Measurements from ENCODE around the gene CHRNB4. TPM values are rescaled to one million over a fixed set of nuclear protein-coding genes. Genes with fewer than 3 reads are reported as not detected.

The CHRNB4 gene, protein sequence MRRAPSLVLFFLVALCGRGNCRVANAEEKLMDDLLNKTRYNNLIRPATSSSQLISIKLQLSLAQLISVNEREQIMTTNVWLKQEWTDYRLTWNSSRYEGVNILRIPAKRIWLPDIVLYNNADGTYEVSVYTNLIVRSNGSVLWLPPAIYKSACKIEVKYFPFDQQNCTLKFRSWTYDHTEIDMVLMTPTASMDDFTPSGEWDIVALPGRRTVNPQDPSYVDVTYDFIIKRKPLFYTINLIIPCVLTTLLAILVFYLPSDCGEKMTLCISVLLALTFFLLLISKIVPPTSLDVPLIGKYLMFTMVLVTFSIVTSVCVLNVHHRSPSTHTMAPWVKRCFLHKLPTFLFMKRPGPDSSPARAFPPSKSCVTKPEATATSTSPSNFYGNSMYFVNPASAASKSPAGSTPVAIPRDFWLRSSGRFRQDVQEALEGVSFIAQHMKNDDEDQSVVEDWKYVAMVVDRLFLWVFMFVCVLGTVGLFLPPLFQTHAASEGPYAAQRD
- total RNA-seq: not detected in 2 replicates

GRCh38 chr15:78641102-78641748 is at the start of gene CHRNB4:
Gene CHRNB4 (minus strand): TSS chr15:78641210. CDS start chr15:78641133, 77 bp downstream.

GRCh38 chr15:78620527-78621421 is 20.2 kb downstream of the CHRNB4 start, which contains the start of gene CHRNA3:
Gene CHRNA3 (minus strand): TSS chr15:78620996. CDS start chr15:78620794, 202 bp downstream.

Small RNA genes within 50 kb of the gene (small RNA-seq; reads per million reads assigned to genes)
- not detected for gene AC067863.2

Other genes starting within 250 kb of the CHRNB4 start
- 19.8 and 21.9 TPM in 2 replicates for gene IREB2, start 203.0 kb downstream of the CHRNB4 start, total RNA-seq
- gene HYKK, start 133.6 kb downstream of the CHRNB4 start, total RNA-seq: 3.1 and 3.3 TPM in 2 replicates
- 180 and 183 TPM in 2 replicates for gene PSMA4, start 100.8 kb downstream of the CHRNB4 start, total RNA-seq
- 0.37 and 4.3 TPM in 2 replicates for gene CHRNA5, start 75.7 kb downstream of the CHRNB4 start, total RNA-seq
- gene CHRNA3, start 20.2 kb downstream of the CHRNB4 start, total RNA-seq: not detected in 2 replicates
- 12.1 and 19.0 TPM in 2 replicates for gene ADAMTS7, start 170.3 kb upstream of the CHRNB4 start, total RNA-seq
- 192 and 241 TPM in 2 replicates for gene MORF4L1, start 231.7 kb upstream of the CHRNB4 start, total RNA-seq